Activated naive CD4-positive, alpha-beta T cell treated with anti-CD3 and anti-CD28 coated beads for 36 hours (primary cell): ENCODE measurements around the gene CTAG1B. TPM values are rescaled to one million over a fixed set of nuclear protein-coding genes. Genes with fewer than 3 reads are reported as not detected.
"Not testable (repeated sequence)": the region's sequence is repeated elsewhere in the genome, so short reads cannot be mapped to it uniquely, and the experiment has no call there.

Experiments
- CTCF ChIA-PET: fragments of 350-600 bp; sonication (Branson Sonifier 250); formaldehyde crosslinking; loops from one replicate; lab custom pipeline; 2021; ENCODE audit warnings: antibody characterized with exemption; lab: Charles Lee
- DNase-seq: peaks from one replicate; pipeline ENCODE4 v3.0.0-alpha.2; 2020
- H3K27ac Mint-ChIP-seq: one replicate; pipeline ENCODE4 v1.8.0; 2021; ENCODE audit warnings: mild to moderate bottlenecking, mixed read lengths
- H3K27me3 Mint-ChIP-seq: one replicate; pipeline ENCODE4 v1.8.0; 2021; ENCODE audit warnings: low read depth, mixed read lengths
- H3K36me3 Mint-ChIP-seq: one replicate; pipeline ENCODE4 v1.8.0; 2021; ENCODE audit warnings: low read depth, mixed read lengths
- H3K4me1 Mint-ChIP-seq: one replicate; pipeline ENCODE4 v1.8.0; 2021; ENCODE audit warnings: low read depth, mixed read lengths
- H3K4me3 Mint-ChIP-seq: one replicate; pipeline ENCODE4 v1.8.0; 2021; ENCODE audit warnings: mild to moderate bottlenecking, moderate library complexity, mixed read lengths
- H3K9me3 Mint-ChIP-seq: one replicate; pipeline ENCODE4 v1.8.0; 2021; ENCODE audit warnings: mixed read lengths
- intact Hi-C: fragments of 100-400 bp; cut with micrococcal nuclease; formaldehyde crosslinking; loops from one replicate; pipeline ENCODE4 v1.15.1; 2023
- total RNA-seq, 2 experiments: library from RNA; stranded (reverse); gene quantifications; one replicate each; pipeline ENCODE4 v1.2.3, GENCODE V29; 2021

Gene CTAG1B
- not detected for total RNA-seq

- H3K27ac Mint-ChIP-seq, H3K9me3 Mint-ChIP-seq, DNase-seq, H3K4me3 Mint-ChIP-seq, H3K36me3 Mint-ChIP-seq, H3K4me1 Mint-ChIP-seq, H3K27me3 Mint-ChIP-seq, intact Hi-C loops, CTCF ChIA-PET: not testable (repeated sequence)
Observed at GRCh38 chrX:154619182-154619581, at the start of gene CTAG1B. CTAG1B (minus strand) TSS chrX:154619282; CDS start chrX:154619218, 64 bp downstream.

DNA sequence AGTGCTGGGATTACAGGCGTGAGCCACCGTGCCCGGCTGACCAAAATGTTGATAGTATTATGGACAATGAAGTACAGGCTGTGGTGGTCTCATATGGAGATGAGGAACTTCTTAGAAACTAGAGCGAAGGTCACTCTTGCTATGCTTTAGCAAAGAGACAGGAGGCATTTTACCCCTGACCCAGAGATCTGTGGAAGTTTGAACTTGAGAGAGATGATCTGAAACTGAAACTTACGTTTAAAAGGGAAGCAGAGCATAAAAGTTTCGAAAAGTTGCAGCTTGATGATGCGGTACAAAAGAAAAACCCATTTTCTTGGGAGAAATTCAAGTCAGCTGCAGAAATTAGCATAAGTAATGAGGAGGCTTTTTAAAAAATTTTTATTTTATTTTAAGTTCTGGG, 42.8 kb upstream of the CTAG1B start:
- Mint-ChIP-seq H3K27me3 (no peaks in the 10 kb centered on the region), H3K4me3 (no peak overlapping the region), H3K9me3 (no peaks in the 10 kb centered on the region), H3K4me1 (peaks cover 2% of the 10 kb centered on the region), H3K27ac (no peak overlapping the region), H3K36me3 (no peaks in the 10 kb centered on the region)
- CTCF ChIA-PET, result no interaction called here
- intact Hi-C loops, result no loop called here
- DNase-seq, result no peak

GRCh38 chrX:154661170-154661569, 42.1 kb upstream of the CTAG1B start:
- H3K9me3 Mint-ChIP-seq, result no peaks in the 10 kb centered on the region
- H3K36me3 Mint-ChIP-seq, result no peaks in the 10 kb centered on the region
- intact Hi-C loops, result no loop called here
- H3K27ac Mint-ChIP-seq, result no peak overlapping the region
- CTCF ChIA-PET, result no interaction called here
- peaks cover 2% of the 10 kb centered on the region for H3K4me1 Mint-ChIP-seq
- H3K27me3 Mint-ChIP-seq, result no peaks in the 10 kb centered on the region
- DNase-seq, result no peak
- H3K4me3 Mint-ChIP-seq, result no peak overlapping the region

DNA sequence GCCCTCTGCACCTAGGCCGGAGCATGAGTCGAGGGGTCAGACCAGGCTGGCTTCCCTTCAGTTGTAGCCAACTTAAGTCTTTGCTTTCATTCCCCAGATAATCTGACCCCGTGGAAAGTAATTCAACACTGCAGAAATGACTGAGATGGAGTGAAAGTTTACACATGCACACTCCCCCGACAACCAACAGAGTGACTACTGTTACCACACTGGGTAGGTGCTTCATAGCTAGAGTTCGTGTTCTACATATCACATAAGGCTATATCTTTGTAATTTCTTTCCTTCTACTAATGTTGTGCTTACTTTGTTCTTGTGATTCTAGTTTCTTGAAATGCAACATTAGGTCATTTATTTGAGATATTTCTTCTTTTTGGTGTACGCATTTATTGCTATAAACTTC, 41.5 kb upstream of the CTAG1B start:
- H3K4me1 Mint-ChIP-seq, result peaks cover 2% of the 10 kb centered on the region
- no peak overlapping the region for H3K4me3 Mint-ChIP-seq
- H3K27me3 Mint-ChIP-seq, result no peaks in the 10 kb centered on the region
- CTCF ChIA-PET, result no interaction called here
- no peak for DNase-seq
- no peak overlapping the region for H3K27ac Mint-ChIP-seq
- intact Hi-C loops, result no loop called here
- no peaks in the 10 kb centered on the region for H3K36me3 Mint-ChIP-seq
- H3K9me3 Mint-ChIP-seq, result no peaks in the 10 kb centered on the region

DNA sequence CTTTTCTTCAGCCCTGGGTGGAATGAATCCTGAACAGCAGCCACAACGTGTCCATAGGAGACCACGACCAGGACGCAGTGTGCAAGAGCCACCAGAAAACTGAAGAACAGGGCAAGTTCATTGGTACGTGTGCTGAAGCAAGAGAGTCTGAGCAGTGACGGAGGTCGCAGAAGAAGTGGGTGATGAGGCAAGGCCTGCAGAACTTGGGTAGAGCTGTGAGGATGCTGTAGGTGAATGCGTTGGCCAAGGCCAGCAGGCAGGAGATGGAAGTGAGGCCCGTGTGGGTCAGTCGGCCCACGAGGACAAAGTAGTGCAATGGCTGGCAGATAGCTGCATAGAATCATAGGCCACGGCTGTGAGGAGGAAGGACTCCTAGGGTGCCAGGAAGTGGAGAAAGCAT, 39.9 kb upstream of the CTAG1B start:
- DNase-seq, result no peak
- Mint-ChIP-seq H3K4me3 (no peak overlapping the region), H3K9me3 (no peaks in the 10 kb centered on the region), H3K4me1 (peaks cover 2% of the 10 kb centered on the region), H3K27ac (no peak overlapping the region), H3K27me3 (no peaks in the 10 kb centered on the region), H3K36me3 (no peaks in the 10 kb centered on the region)
- intact Hi-C loops, result no loop called here
- CTCF ChIA-PET, result no interaction called here

GRCh38 chrX:154658187-154658586, 39.1 kb upstream of the CTAG1B start:
- Mint-ChIP-seq H3K27me3 (no peaks in the 10 kb centered on the region), H3K9me3 (no peaks in the 10 kb centered on the region), H3K36me3 (no peaks in the 10 kb centered on the region), H3K4me1 (peaks cover 2% of the 10 kb centered on the region), H3K27ac (no peak overlapping the region), H3K4me3 (no peak overlapping the region)
- intact Hi-C loops, result no loop called here
- CTCF ChIA-PET, result no interaction called here
- DNase-seq, result no peak

- CTCF ChIA-PET, result no interaction called here
- Mint-ChIP-seq H3K36me3 (no peaks in the 10 kb centered on the region), H3K4me3 (no peak overlapping the region), H3K27me3 (no peaks in the 10 kb centered on the region), H3K4me1 (peaks cover 2% of the 10 kb centered on the region), H3K9me3 (no peaks in the 10 kb centered on the region), H3K27ac (no peak overlapping the region)
- no peak for DNase-seq
- intact Hi-C loops, result no loop called here
Observed at GRCh38 chrX:154657226-154657805, 38.2 kb upstream of the CTAG1B start.

- Mint-ChIP-seq H3K27me3 (no peaks in the 10 kb centered on the region), H3K27ac (no peak overlapping the region), H3K9me3 (no peaks in the 10 kb centered on the region), H3K4me3 (no peak overlapping the region), H3K4me1 (no peaks in the 10 kb centered on the region), H3K36me3 (no peaks in the 10 kb centered on the region)
- CTCF ChIA-PET, result no interaction called here
- DNase-seq, result no peak
- intact Hi-C loops, result no loop called here
Observed at GRCh38 chrX:154655786-154656185, 36.7 kb upstream of the CTAG1B start.

- H3K4me3 Mint-ChIP-seq, result no peak overlapping the region
- no peak for DNase-seq
- intact Hi-C loops, result no loop called here
- no peaks in the 10 kb centered on the region for H3K9me3 Mint-ChIP-seq
- CTCF ChIA-PET, result no interaction called here
- no peak overlapping the region for H3K27ac Mint-ChIP-seq
- no peaks in the 10 kb centered on the region for H3K36me3 Mint-ChIP-seq
- no peaks in the 10 kb centered on the region for H3K4me1 Mint-ChIP-seq
- H3K27me3 Mint-ChIP-seq, result no peaks in the 10 kb centered on the region
Observed at GRCh38 chrX:154655346-154655745, 36.3 kb upstream of the CTAG1B start.

- Mint-ChIP-seq H3K27me3 (no peaks in the 10 kb centered on the region), H3K27ac (no peak overlapping the region), H3K9me3 (no peaks in the 10 kb centered on the region), H3K4me3 (no peak overlapping the region), H3K4me1 (no peaks in the 10 kb centered on the region), H3K36me3 (no peaks in the 10 kb centered on the region)
- intact Hi-C loops, result no loop called here
- no peak for DNase-seq
- CTCF ChIA-PET, result no interaction called here
Observed at GRCh38 chrX:154654925-154655324, 35.8 kb upstream of the CTAG1B start.

DNA sequence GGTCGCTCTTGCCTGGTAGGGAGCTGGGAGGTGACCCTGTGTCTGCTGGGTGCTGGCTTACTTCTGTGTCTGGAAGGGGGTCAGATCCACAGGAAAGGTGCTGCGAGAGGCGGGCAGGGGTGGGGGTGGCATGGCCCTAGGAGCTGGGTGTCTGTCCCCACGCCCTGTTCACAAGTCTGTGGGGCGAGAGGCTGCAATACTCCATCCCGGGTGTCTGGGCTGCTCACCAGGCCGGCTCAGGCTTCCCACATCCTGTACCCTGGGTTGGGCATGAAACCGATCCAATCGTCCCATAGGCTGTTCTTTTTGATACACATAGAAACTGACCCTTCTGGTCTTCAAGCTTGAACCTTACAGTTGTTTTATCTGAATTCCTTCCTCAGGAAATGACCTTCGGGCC, 35.3 kb upstream of the CTAG1B start:
- CTCF ChIA-PET, result no interaction called here
- H3K9me3 Mint-ChIP-seq, result no peaks in the 10 kb centered on the region
- DNase-seq, result no peak
- no peaks in the 10 kb centered on the region for H3K4me1 Mint-ChIP-seq
- no peak overlapping the region for H3K4me3 Mint-ChIP-seq
- no peaks in the 10 kb centered on the region for H3K36me3 Mint-ChIP-seq
- intact Hi-C loops, result no loop called here
- H3K27me3 Mint-ChIP-seq, result no peaks in the 10 kb centered on the region
- H3K27ac Mint-ChIP-seq, result no peak overlapping the region

- H3K9me3 Mint-ChIP-seq, H3K27me3 Mint-ChIP-seq, H3K4me1 Mint-ChIP-seq, H3K36me3 Mint-ChIP-seq, CTCF ChIA-PET, H3K4me3 Mint-ChIP-seq, intact Hi-C loops, DNase-seq, H3K27ac Mint-ChIP-seq: not testable (repeated sequence)
Observed at GRCh38 chrX:154653413-154653812, 34.3 kb upstream of the CTAG1B start, which contains the start of gene CTAG2. CTAG2 (minus strand) TSS chrX:154653579; CDS start chrX:154653515, 64 bp downstream.

DNA sequence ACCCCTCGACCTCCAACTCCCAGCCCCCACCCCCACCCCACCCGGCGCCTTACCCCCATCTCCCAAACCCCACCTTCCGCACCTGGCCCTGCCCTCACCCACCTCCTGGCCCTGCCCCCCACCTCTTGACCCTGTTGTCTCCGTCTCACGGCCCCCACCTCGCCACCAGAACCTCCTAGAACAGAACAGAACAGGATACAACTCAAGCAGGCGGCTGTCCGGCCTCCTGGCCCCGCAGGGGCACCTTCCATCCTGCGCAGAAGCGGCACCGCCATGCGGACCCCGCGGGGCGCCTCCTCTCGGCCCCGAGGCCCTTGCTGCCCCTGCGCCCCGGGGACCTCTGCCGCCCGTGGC, 33.9 kb upstream of the CTAG1B start:
- DNase-seq, result no peak
- Mint-ChIP-seq H3K9me3 (no peaks in the 10 kb centered on the region), H3K36me3 (no peaks in the 10 kb centered on the region), H3K4me3 (no peak overlapping the region), H3K4me1 (no peaks in the 10 kb centered on the region), H3K27ac (no peak overlapping the region), H3K27me3 (no peaks in the 10 kb centered on the region)
- intact Hi-C loops, result no loop called here
- CTCF ChIA-PET, result no interaction called here
